Kidney glomerular epithelial cell (primary cell): ENCODE data around the gene TBPL1.
A peak's percentile ranks its signal among the peaks of the same experiment; 100 is the strongest.

Experiments
- DNase-seq: peaks from one replicate; lab custom pipeline; 2025; lab: John Stamatoyannopoulos, UW

The TBPL1 gene

GRCh38 chr6:133953634-133954415 lies 801 bp downstream of the TBPL1 start:
- no peak for DNase-seq

DNA sequence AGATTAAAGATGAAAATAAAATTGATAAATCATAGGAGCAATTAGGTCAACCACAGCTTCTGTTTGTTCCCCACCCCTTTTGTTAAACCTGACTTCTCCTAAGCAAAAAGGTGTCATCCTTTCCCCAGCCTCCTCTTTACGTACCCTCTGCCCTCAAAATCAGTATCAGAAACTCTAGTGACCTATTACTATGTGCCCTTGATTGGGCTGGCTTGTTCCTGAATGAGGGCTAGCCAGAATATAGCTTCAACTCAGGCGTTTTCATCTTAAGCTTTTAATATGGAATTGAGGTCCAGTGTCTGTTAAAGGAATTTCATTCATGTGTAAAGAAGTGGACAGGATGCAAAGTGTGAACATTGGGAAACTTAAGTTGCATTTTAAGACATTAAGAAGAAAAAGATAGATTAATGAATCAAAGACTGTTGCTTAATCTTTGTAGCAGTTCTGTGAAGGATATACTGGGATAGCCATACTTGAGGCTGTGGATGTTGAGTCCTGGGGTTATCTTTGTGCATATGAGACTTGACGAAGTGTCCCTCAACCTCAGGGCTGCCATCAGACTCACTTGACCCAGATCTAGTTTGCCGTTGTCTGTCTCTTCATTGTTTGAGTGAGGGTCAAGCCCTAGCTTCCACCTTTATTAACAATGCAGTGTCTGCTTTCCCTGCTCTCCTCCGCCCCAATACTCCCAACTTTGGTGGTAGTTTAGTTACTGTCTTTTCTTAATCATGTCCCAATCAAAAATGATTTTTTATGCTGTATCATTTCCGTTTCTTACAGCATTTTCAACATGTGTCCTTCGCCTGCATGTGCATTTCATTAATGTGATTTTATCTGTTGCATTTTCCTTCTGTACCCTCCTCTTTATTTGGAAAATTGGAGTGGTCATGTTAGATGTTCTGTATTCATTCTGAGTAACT lies 1.9 kb downstream of the TBPL1 start:
- no peak for DNase-seq

DNA sequence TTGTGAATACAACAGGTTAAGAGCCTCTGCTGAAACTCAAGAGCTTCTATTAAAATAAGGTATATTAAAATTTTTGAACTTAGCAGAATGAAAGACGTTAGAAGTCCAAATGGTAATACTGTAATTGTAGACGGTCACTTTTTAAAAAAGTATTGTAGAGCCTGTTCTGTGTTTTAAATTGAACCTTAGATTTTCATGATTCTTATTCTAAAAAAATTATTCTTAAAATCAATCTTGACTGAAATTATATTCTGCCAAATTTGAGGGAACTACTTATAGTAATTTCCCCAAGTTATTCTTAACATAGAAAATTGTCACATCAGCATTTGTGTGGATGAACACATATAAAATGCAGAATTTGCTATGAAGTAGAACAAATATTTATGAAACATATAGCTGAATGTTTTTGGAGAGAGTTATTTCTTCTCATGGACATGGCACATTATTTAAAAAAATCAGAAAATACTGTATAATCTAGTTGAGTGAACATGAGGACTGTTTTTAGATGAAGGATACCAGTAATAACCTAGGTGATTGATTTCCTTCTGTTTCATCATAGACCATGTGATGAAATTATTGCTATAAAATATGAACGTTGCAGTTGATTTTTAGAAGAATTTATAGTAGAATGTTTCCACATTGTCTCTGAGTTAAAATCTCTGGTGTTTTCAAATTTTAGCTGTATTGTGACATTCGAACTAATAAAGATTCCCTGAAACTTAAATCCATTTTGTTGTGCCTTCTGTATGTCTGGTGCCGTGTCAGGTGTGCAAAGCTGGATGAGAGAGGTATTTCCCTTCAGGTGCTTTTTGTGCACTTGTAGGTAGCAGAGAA lies 2.8 kb downstream of the TBPL1 start:
- no peak for DNase-seq

DNA sequence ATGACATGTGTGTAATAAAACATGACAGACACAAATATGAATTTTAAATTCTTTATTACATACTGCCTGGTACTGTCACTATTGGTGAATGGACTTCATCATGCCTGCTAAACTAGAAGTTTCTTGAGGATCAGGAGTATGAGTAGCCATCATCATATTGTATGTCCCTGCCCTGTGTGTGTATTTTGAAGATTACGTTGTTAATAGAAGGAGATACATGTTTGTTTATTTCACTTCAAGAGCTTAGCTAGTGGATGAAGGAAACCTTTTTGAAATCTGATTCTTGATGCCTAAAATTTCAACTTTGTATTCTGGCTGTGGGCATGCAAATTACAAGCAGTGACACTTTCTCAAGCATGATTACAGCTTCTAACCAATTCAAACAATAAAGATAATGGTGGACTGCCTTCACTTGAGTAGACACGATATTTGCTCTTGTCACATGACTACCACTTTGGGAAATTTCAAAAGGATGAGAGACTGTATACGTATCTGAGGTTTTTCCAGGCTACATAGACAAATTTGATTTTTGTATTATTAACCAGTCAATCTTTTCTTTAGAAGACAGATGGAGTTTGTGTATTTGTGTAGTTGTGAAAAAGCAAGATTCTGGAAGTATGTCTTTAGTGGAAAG lies 3.5 kb downstream of the TBPL1 start:
- no peak for DNase-seq

DNA sequence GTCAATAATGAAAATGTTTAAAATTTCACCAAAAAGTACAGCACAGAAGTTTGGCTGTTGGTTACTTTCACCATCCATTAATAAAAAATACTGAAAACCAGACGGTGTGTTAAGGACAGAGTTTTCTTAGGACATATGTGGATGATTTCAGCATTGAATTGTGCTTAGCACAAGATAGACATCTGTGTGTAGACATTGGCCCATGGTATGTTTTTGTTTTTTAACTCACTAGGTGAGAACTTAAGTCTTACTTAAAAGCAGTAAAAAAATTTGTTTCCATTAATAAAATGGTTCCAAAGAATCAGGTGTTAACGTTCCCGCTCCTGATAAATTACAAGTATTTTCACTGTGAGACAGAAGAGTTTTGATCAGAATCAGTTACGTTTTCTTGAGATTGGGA lies 4.2 kb downstream of the TBPL1 start:
- DNase-seq, result no peak

DNA sequence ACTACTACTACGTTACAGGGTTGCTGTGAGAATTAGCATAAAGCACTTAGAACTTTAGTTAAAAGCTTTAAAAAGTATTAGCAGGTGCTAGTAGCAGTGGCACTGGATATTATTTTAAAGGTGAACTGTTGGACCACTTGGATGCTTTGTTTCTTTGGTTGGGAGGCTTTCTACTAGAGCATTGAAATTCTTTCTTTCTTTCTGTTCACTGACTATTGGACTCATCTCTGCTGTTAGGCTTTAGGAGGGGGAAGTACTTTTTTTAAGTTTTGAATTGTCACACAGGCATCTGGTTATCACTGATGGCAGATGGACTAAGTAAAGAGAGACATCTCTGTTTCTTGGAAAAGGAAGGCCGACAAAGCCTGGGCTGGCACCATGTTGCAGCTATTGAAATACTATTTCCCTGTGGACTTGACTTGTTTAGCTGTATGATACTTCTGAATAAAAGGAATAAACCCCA lies 4.8 kb downstream of the TBPL1 start:
- DNase-seq, result no peak

GRCh38 chr6:133958791-133959190 lies 5.8 kb downstream of the TBPL1 start:
- no peak for DNase-seq

GRCh38 chr6:133959667-133960368 lies 6.8 kb downstream of the TBPL1 start:
- no peak for DNase-seq

DNA sequence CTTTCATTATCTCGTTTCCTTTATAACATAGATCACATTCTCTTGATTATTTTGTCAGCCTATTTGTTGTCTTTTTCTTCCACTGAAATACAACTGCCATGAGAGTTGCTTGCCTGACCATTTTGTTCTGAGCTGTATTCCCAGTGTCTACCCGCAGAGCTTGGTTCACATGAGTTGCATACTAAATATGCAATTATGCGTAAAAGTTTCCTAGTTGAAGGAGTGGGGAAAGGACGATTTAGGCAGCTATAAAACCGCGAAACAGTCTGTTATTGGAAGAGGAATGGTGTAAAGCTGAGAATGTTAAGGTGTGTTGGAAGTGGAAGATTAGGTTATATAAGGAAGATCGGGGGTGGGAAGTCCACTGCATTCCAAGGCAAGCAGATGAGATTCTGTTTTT lies 8.8 kb downstream of the TBPL1 start:
- DNase-seq, result no peak

- DNase-seq, result peak; percentile 17
These were observed 11.0 kb downstream of the TBPL1 start for GRCh38 chr6:133964052-133964451.

- no peak for DNase-seq
These were observed 11.7 kb downstream of the TBPL1 start for GRCh38 chr6:133964702-133965101.

DNA sequence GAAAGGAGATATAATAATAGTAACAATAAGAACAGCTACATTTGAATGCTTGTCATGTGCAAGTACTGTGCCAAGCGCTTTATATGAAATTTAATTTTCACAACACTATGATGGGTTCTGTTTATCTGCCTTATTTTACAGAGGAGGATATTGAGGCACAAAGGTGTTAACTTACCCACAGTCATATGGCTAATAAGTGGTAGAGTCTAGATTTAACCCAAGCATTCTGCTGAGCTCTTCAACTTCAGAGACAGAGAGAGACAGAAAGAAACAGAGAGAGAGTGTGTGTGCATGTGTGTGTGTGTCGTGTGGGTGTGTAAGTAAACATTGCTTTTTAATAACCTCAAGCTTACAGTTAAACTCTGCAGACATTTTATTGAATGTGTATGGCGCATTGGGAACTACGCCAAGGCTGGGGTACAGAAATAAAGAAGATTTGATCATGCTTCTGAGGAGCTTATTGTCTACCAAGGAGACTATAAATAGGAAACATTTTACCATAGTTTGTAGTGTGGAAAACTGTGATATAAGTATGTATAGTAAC lies 12.9 kb downstream of the TBPL1 start:
- no peak for DNase-seq

GRCh38 chr6:133966654-133967329 lies 13.8 kb downstream of the TBPL1 start:
- no peak for DNase-seq

GRCh38 chr6:133967347-133967746 lies 14.3 kb downstream of the TBPL1 start:
- no peak for DNase-seq

- DNase-seq, result peak; percentile 58
These were observed 14.8 kb downstream of the TBPL1 start for GRCh38 chr6:133967835-133968234.

DNA sequence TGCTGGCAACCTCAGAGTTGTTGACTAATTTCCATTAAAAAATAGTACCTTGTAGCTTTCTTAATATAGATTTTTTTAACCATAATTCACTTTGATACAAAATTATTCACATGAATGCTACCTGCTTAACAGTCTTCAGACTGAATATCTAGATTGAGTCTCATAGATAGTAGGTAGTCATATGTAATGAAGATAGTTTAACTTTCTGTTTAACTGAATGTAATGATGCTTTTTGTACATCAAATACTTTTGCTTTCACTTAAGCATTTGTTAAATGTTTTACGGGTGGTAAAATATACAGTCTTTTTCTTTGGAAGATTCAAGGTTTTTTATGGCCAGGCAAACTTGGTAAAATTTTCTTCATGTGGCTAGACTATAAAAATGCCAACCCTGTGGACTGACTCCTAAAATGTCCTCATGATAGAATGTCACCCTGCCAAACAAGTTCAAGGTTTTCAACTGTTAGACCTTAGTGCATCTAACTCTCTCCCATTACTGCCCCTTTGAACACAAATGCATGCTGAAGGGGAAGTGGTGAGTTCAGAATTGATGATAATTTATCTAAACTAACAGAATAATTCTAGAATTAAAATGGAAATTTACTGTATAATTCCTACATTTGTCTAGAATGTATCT lies 16.4 kb downstream of the TBPL1 start:
- no peak for DNase-seq

DNA sequence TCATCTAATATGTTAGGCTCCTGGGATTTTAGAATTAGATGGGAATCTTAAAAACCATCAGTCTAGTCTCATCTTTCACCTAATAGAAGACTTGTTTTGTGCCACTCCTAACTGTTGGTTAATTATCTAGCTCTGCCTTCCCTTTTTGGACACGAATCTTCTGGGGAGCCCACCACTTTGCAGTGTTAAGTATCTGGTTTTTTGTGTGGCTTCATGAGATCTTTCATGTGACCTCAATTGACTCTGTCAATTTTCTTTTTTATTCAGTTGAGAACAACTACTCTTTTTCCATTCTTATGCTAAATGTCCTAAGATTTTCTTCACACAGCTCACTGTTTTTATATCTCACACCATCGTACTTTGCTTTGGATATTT lies 16.9 kb downstream of the TBPL1 start:
- no peak for DNase-seq

DNA sequence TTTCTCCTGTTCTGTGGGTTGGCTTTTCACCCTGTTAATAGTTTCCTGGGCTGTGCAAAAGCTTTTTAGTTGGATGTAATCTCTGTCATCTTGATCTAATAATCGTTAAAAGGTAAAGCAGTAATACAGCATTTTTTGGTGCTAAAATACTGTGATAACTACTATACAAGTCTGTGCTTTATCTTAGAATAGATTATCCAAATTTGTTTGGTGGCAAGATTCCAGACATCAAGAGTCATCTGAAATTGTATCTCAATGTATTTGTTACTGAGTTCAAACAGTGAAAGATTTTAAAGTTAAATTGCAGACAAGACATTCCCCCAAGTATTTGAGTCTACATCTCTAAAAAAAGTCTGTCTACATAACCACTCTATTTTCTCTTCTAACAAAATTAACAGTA lies 18.8 kb downstream of the TBPL1 start:
- no peak for DNase-seq

GRCh38 chr6:133972388-133972787 lies 19.4 kb downstream of the TBPL1 start:
- no peak for DNase-seq
